Glutamatergic neuron (in vitro differentiated cells): ENCODE results near the gene CUEDC2. TPM values are rescaled to one million over a fixed set of nuclear protein-coding genes. Genes with fewer than 3 reads are reported as not detected.

Experiments
- DNase-seq: peaks from one replicate; pipeline ENCODE4 v3.0.0; 2022
- H3K27ac Mint-ChIP-seq: one replicate; pipeline ENCODE4 v1.8.0; 2020; ENCODE audit warnings: mild to moderate bottlenecking, mixed read lengths, inconsistent platforms; ENCODE audit not compliant: unreplicated experiment
- H3K27me3 Mint-ChIP-seq: one replicate; pipeline ENCODE4 v1.8.0; 2020; ENCODE audit warnings: mild to moderate bottlenecking, moderate library complexity, mixed read lengths, inconsistent platforms; ENCODE audit not compliant: unreplicated experiment
- H3K36me3 Mint-ChIP-seq: one replicate; pipeline ENCODE4 v1.8.0; 2020; ENCODE audit warnings: mild to moderate bottlenecking, mixed read lengths, inconsistent platforms; ENCODE audit not compliant: unreplicated experiment
- H3K4me1 Mint-ChIP-seq: one replicate; pipeline ENCODE4 v1.8.0; 2020; ENCODE audit warnings: mild to moderate bottlenecking, low read depth, mixed read lengths, inconsistent platforms; ENCODE audit not compliant: unreplicated experiment
- H3K4me3 Mint-ChIP-seq: one replicate; pipeline ENCODE4 v1.8.0; 2020; ENCODE audit warnings: mild to moderate bottlenecking, mixed read lengths, inconsistent platforms; ENCODE audit not compliant: unreplicated experiment
- H3K9me3 Mint-ChIP-seq: one replicate; pipeline ENCODE4 v1.8.0; 2020; ENCODE audit warnings: mild to moderate bottlenecking, moderate library complexity, mixed read lengths, inconsistent platforms; ENCODE audit not compliant: unreplicated experiment
- total RNA-seq: library from RNA; stranded (reverse); fragmentation: NEBNext Ultra II Directional; extraction: Animal tissue kit (Norgen Biotek cat#: 25700); gene quantifications from one replicate; pipeline ENCODE4 v1.2.1, GENCODE V29; 2021; ENCODE audit not compliant: unreplicated experiment
- TF ChIP-seq, protein P1 (sequence below): fragments of 200-600 bp; sonication (generic); IDR thresholded peaks from one replicate; pipeline ENCODE4 v1.5.0; 2021; ENCODE audit not compliant: partially characterized antibody, unreplicated experiment

The CUEDC2 gene
- total RNA-seq, 1 donor from 2014 or later: 104 TPM

DNA sequence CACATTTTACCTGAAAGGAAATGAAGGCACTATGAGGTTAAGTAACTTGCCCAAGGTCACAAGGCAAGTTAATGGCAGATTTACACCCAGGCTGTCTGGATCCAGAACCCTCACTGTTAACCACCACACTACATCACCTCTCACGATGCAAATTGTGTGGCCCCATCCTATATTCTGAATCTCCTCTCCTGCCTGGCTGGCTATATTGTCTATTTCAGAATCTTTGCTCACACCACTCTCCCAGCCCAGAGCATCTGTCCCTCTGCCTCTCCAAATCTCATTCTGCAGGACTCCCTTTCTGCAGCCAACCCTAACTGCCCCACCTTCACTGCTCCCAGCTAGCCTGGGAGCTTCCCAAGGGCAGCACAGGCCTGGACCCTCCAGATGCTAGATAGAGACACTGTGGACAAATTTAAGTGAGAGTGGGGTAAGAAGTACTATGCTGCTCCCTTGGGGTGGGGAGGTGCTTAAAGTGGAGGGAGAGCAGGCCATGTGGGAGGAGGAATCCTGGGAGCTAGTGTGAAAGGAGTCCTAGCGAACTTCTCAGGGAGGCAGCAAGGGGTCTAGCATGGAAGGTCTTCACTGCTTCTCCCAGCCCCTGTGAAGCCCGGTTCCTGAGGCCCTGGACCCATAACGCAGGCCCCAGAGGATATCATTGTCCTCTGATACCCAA, 786 bp downstream of the CUEDC2 start:
- TF ChIP-seq, protein P1, sequence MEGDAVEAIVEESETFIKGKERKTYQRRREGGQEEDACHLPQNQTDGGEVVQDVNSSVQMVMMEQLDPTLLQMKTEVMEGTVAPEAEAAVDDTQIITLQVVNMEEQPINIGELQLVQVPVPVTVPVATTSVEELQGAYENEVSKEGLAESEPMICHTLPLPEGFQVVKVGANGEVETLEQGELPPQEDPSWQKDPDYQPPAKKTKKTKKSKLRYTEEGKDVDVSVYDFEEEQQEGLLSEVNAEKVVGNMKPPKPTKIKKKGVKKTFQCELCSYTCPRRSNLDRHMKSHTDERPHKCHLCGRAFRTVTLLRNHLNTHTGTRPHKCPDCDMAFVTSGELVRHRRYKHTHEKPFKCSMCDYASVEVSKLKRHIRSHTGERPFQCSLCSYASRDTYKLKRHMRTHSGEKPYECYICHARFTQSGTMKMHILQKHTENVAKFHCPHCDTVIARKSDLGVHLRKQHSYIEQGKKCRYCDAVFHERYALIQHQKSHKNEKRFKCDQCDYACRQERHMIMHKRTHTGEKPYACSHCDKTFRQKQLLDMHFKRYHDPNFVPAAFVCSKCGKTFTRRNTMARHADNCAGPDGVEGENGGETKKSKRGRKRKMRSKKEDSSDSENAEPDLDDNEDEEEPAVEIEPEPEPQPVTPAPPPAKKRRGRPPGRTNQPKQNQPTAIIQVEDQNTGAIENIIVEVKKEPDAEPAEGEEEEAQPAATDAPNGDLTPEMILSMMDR: no peak

DNA sequence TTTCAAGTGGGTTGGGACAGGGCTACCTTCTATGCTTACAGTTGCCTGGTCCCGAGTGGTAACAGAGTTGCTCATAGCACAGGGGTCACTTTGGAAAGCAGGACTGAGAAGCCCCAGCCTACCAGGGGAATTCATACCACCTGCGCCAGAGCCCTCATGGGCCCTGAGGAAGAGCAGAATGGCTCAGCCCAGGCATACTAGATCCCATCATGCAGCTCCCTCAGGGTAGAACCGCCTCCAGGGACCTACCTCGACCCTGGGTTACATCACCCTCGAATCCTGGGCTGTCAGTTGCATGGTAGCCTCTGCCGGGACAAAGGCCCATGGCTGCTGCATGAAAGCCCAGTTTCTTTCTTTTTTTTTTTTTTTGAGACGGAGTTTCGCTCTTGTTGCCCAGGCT, 2.9 kb downstream of the CUEDC2 start:
- TF ChIP-seq, protein P1: no peak
- no peaks in the 10 kb centered on the region for H3K36me3 Mint-ChIP-seq
- H3K4me1 Mint-ChIP-seq: peaks cover 8% of the 10 kb centered on the region
- H3K4me3 Mint-ChIP-seq: no peak overlapping the region
- H3K27me3 Mint-ChIP-seq: peaks cover 5% of the 10 kb centered on the region
- H3K27ac Mint-ChIP-seq: no peak overlapping the region
- DNase-seq: no peak
- H3K9me3 Mint-ChIP-seq: peaks cover 4% of the 10 kb centered on the region

More for the DNA sequence above, 786 bp downstream of the CUEDC2 start:
- H3K27ac Mint-ChIP-seq: peak overlapping the region; percentile 97
- H3K36me3 Mint-ChIP-seq: no peaks in the 10 kb centered on the region
- peaks cover 13% of the 10 kb centered on the region for H3K27me3 Mint-ChIP-seq
- peaks cover 7% of the 10 kb centered on the region for H3K9me3 Mint-ChIP-seq
- DNase-seq: no peak
- H3K4me3 Mint-ChIP-seq: peak overlapping the region; percentile 98
- peaks cover 8% of the 10 kb centered on the region for H3K4me1 Mint-ChIP-seq

DNA sequence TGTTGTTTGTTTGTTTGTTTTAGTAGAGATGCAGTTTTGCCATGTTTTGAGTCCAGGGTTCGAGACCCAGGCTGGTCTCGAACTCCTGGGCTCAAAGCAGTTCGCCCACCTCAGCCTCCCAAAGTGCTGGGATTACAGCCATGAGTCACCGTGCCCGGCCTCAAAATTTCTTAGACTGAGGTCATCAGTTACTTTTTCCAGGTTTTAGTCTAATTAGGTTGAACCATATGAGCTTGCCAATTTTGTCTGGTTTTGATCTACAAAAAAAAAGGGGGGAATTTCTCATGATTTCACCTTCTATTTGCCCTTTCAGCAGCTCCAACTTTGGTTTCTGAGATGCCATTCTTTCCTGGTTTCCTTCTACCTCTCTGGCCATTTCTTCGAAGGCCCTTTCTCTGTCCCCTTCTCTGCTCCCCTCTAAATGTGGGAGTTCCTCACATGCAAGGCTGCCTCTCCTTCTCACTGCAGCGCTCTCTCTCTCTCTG, 5.5 kb downstream of the CUEDC2 start:
- TF ChIP-seq, protein P1: no peak
- H3K9me3 Mint-ChIP-seq: peaks cover 2% of the 10 kb centered on the region
- H3K36me3 Mint-ChIP-seq: no peaks in the 10 kb centered on the region
- no peak for DNase-seq
- peaks cover 4% of the 10 kb centered on the region for H3K27me3 Mint-ChIP-seq
- no peak overlapping the region for H3K27ac Mint-ChIP-seq
- no peak overlapping the region for H3K4me3 Mint-ChIP-seq
- peaks cover 8% of the 10 kb centered on the region for H3K4me1 Mint-ChIP-seq

DNA sequence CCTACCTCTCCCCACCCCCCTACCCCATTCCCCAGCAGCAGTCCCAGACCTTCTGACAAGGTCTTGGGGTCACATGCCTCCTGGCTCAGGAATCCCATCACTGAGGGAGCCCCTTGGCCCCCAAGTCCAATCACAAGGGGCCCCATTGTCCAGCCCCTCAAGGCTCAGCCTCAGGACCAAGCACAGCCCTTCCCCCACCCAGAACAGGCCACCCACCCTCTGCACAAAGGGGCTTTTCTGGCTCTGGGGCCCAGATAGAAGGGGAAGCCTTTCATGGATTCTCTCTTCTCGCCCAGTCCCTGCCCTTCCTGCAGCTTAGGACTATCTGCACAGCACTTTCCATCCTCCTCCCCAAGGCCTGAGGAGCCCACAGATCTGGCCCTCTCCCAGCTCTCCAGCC, 6.9 kb downstream of the CUEDC2 start:
- no peak for DNase-seq
- peak overlapping the region; percentile 46 for H3K27ac Mint-ChIP-seq
- peaks cover 5% of the 10 kb centered on the region for H3K4me1 Mint-ChIP-seq
- no peaks in the 10 kb centered on the region for H3K9me3 Mint-ChIP-seq
- H3K27me3 Mint-ChIP-seq: peaks cover 6% of the 10 kb centered on the region
- H3K4me3 Mint-ChIP-seq: no peak overlapping the region
- TF ChIP-seq, protein P1: no peak
- H3K36me3 Mint-ChIP-seq: no peaks in the 10 kb centered on the region

DNA sequence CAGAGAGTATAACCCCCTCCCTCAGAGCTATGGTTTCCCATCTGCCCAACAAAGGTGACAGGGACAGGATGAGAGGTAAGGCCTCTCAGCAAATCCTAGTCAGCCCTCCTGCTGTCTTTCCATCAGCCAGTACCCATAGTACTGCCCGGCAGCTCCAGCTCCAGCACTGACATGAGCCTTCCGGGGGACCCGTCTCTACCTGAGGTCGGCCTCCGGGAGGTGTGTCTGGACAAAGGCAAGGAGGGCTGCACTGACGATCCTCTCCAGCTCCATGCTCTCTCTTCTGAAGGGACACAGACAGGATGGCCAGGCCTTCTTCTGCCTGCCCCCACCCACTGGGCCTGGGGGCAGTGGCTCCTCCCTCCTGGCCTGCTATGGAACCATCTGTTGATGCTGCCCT, 7.5 kb downstream of the CUEDC2 start:
- Mint-ChIP-seq H3K36me3 (no peaks in the 10 kb centered on the region), H3K4me3 (no peak overlapping the region), H3K27ac (no peak overlapping the region), H3K27me3 (peaks cover 8% of the 10 kb centered on the region), H3K9me3 (no peaks in the 10 kb centered on the region), H3K4me1 (peaks cover 5% of the 10 kb centered on the region)
- TF ChIP-seq, protein P1: no peak
- DNase-seq: no peak
